ENCODE measurements around the gene CEP57L1. TPM values are rescaled to one million over a fixed set of nuclear protein-coding genes. Genes with fewer than 3 reads are reported as not detected.
"Not testable (repeated sequence)": the region's sequence is repeated elsewhere in the genome, so short reads cannot be mapped to it uniquely, and the experiment has no call there.

Gene CEP57L1
- total RNA-seq, 2 experiments from 2014 or later = 17.1 to 22.5 TPM

- peaks cover 2% of the 10 kb centered on the region for H3K9me3 Mint-ChIP-seq
- CTCF ChIA-PET = no interaction called here
- no peak overlapping the region for H3K27ac Mint-ChIP-seq
- H3K27me3 Mint-ChIP-seq = no peaks in the 10 kb centered on the region
- no peak for DNase-seq
- no peak overlapping the region for H3K4me3 Mint-ChIP-seq
- POLR2A ChIA-PET = no interaction called here
- peaks cover 15% of the 10 kb centered on the region for H3K36me3 Mint-ChIP-seq (ENCODE audit: low read depth)
- H3K4me1 Mint-ChIP-seq = peaks cover 3% of the 10 kb centered on the region
Measured at GRCh38 chr6:109130065-109130464, 34.8 kb downstream of the CEP57L1 start.

GRCh38 chr6:109135600-109135999, 40.3 kb downstream of the CEP57L1 start:
- CTCF ChIA-PET, H3K9me3 Mint-ChIP-seq, H3K4me3 Mint-ChIP-seq, H3K27me3 Mint-ChIP-seq, H3K27ac Mint-ChIP-seq, DNase-seq, H3K4me1 Mint-ChIP-seq, POLR2A ChIA-PET: not testable (repeated sequence)
- H3K36me3 Mint-ChIP-seq (ENCODE audit: low read depth) = peaks cover 12% of the 10 kb centered on the region

DNA sequence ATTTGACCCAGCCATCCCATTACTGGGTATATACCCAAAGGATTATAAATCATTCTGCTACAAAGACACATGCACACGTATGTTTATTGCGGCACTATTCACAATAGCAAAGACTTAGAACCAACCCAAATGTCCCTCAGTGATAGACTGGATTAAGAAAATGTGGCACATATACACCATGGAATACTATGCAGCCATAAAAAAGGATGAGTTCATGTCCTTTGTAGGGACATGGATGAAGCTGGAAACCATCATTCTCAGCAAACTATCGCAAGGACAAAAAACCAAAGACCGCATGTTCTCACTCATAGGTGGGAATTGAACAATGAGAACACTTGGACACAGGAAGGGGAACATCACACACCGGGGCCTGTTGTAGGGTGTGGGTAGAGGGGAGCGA, 40.7 kb downstream of the CEP57L1 start:
- H3K4me3 Mint-ChIP-seq, H3K27ac Mint-ChIP-seq, H3K4me1 Mint-ChIP-seq, POLR2A ChIA-PET, CTCF ChIA-PET, DNase-seq, H3K27me3 Mint-ChIP-seq, H3K9me3 Mint-ChIP-seq: not testable (repeated sequence)
- peaks cover 12% of the 10 kb centered on the region for H3K36me3 Mint-ChIP-seq (ENCODE audit: low read depth)

- H3K4me3 Mint-ChIP-seq, H3K9me3 Mint-ChIP-seq, POLR2A ChIA-PET, H3K4me1 Mint-ChIP-seq, DNase-seq, H3K27ac Mint-ChIP-seq, H3K27me3 Mint-ChIP-seq: not testable (repeated sequence)
- CTCF ChIA-PET = interaction anchor here (0.7 kb wide), 1 partner anchor 370 kb away, joined by 3 read pairs; no protein-coding TSS in a partner anchor
- peaks cover 12% of the 10 kb centered on the region for H3K36me3 Mint-ChIP-seq (ENCODE audit: low read depth)
Measured at GRCh38 chr6:109136530-109136929, 41.2 kb downstream of the CEP57L1 start.

DNA sequence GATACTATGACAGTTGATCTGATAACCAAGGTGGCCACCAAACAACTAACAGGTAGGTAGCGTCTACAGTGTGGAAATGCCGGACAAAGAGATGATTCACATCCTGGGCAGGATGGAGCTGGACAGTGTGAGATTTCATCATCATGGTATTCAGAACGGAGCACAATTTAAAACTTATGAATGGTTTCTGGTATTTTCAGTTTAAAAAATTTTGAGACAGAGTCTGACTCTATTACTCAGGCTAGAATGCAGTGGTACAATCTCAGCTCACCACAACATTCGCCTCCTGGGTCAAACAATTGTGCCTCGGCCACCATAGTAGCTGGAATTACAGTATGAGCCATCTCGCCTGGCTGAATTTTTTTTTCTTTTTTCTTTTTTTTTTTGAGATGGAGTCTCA, 43.8 kb downstream of the CEP57L1 start:
- no peaks in the 10 kb centered on the region for H3K9me3 Mint-ChIP-seq
- no peak for DNase-seq
- no peak overlapping the region for H3K27ac Mint-ChIP-seq
- ChIA-PET POLR2A (no interaction called here), CTCF (interaction anchor here (0.6 to 0.9 kb wide), 2 partner anchors 34 to 501 kb away, joined by 3 read pairs; no protein-coding TSS in a partner anchor)
- H3K27me3 Mint-ChIP-seq = no peaks in the 10 kb centered on the region
- H3K36me3 Mint-ChIP-seq (ENCODE audit: low read depth) = peaks cover 6% of the 10 kb centered on the region
- no peaks in the 10 kb centered on the region for H3K4me1 Mint-ChIP-seq
- H3K4me3 Mint-ChIP-seq = no peak overlapping the region

DNA sequence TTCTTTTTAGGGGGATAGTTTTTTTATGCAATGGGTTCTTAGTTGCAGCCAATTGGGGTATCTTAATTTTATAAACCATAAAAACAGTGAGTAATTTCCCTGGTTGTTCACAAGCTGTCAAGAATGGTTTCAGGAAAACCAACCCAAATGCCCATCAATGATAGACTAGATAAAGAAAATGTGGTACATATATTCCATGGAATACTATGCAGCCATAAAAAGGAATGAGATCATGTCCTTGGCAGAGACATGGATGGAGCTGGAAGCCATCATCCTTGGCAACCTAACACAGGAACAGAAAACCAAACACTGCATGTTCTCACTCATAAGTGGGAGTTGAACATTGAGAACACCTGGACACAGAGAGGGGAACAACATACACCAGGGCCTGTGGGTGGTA, 46.8 kb downstream of the CEP57L1 start:
- CTCF ChIA-PET = interaction anchor here (0.8 kb wide), 1 partner anchor 88 kb away, joined by 3 read pairs; no protein-coding TSS in a partner anchor
- DNase-seq; H3K27ac Mint-ChIP-seq; H3K36me3 Mint-ChIP-seq (ENCODE audit: low read depth); POLR2A ChIA-PET; H3K4me1 Mint-ChIP-seq; H3K9me3 Mint-ChIP-seq; H3K4me3 Mint-ChIP-seq; H3K27me3 Mint-ChIP-seq: not testable (repeated sequence)

GRCh38 chr6:109143191-109143590, 47.9 kb downstream of the CEP57L1 start:
- Mint-ChIP-seq H3K9me3 (peaks cover 2% of the 10 kb centered on the region), H3K4me1 (no peaks in the 10 kb centered on the region), H3K27me3 (no peaks in the 10 kb centered on the region), H3K4me3 (no peak overlapping the region), H3K36me3 (ENCODE audit: low read depth) (peaks cover 13% of the 10 kb centered on the region), H3K27ac (no peak overlapping the region)
- DNase-seq = no peak
- ChIA-PET CTCF (interaction anchor here (0.6 kb wide), 1 partner anchor 39 kb away, joined by 3 read pairs; no protein-coding TSS in a partner anchor), POLR2A (no interaction called here)

DNA sequence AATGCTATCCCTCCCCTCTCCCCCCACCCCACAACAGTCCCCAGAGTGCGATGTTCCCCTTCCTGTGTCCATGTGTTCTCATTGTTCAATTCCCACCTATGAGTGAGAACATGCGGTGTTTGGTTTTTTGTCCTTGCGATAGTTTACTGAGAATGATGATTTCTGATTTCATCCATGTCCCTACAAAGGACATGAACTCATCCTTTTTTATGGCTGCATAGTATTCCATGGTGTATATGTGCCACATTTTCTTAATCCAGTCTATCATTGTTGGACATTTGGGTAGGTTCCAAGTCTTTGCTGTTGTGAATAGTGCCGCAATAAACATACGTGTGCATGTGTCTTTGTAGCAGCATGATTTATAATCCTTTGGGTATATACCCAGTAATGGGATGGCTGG, 52.9 kb downstream of the CEP57L1 start:
- DNase-seq, H3K27ac Mint-ChIP-seq, H3K4me3 Mint-ChIP-seq, H3K27me3 Mint-ChIP-seq, POLR2A ChIA-PET, H3K4me1 Mint-ChIP-seq, H3K9me3 Mint-ChIP-seq, CTCF ChIA-PET: not testable (repeated sequence)
- H3K36me3 Mint-ChIP-seq (ENCODE audit: low read depth) = peaks cover 33% of the 10 kb centered on the region

GRCh38 chr6:109148716-109149115, 53.4 kb downstream of the CEP57L1 start:
- H3K4me3 Mint-ChIP-seq, H3K9me3 Mint-ChIP-seq, CTCF ChIA-PET, H3K4me1 Mint-ChIP-seq, H3K27me3 Mint-ChIP-seq, POLR2A ChIA-PET, DNase-seq, H3K27ac Mint-ChIP-seq: not testable (repeated sequence)
- H3K36me3 Mint-ChIP-seq (ENCODE audit: low read depth) = peaks cover 35% of the 10 kb centered on the region

DNA sequence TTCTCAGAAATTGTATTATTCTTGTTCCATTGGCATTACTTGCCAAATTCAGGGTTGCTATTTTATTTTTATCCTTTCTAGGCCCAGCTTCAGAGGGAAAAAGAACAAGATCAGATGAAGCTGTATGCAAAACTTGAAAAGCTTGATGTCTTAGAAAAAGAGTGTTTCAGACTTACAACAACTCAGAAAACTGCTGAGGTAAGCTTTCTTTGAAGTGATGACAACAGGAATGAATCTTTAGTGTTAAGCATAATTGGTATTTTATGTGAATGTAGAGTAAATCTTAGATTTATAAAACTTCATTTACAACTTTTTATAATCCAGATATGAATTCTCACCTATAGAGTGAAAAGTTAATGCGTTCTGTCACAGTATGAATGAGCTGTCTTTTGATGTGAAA, 58.4 kb downstream of the CEP57L1 start:
- Mint-ChIP-seq H3K9me3 (peaks cover 3% of the 10 kb centered on the region), H3K4me1 (no peaks in the 10 kb centered on the region), H3K27ac (no peak overlapping the region), H3K4me3 (no peak overlapping the region), H3K36me3 (ENCODE audit: low read depth) (peaks cover 39% of the 10 kb centered on the region), H3K27me3 (no peaks in the 10 kb centered on the region)
- no peak for DNase-seq
- CTCF ChIA-PET = interaction anchor here (1.3 kb wide), 1 partner anchor 10 kb away, joined by 3 read pairs; no protein-coding TSS in a partner anchor
- POLR2A ChIA-PET = no interaction called here

DNA sequence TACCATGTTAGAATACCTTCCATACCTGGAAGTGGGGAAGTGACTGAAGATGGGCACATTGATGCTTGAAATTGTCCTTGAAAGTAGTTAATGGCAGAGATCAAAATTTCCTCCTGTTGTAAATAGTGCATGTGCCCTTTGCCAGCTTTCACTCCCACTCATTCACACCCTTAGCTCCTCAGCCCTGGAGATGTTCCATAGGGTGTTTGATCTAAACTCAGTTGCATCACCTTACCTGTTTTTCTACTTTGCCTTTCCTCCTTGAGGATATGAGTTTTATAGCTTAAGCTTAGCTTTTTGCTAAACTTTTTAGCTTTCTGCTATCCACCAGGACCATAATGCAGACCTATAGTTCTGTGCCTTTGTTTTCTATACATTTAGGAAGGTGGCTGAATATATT, 69.0 kb downstream of the CEP57L1 start:
- Mint-ChIP-seq H3K4me3 (no peak overlapping the region), H3K36me3 (ENCODE audit: low read depth) (peaks cover 3% of the 10 kb centered on the region), H3K4me1 (peaks cover 10% of the 10 kb centered on the region), H3K27ac (no peak overlapping the region), H3K27me3 (no peaks in the 10 kb centered on the region), H3K9me3 (no peaks in the 10 kb centered on the region)
- DNase-seq = no peak
- CTCF ChIA-PET = interaction anchor here (0.7 kb wide), 1 partner anchor 10 kb away, joined by 3 read pairs; no protein-coding TSS in a partner anchor
- POLR2A ChIA-PET = no interaction called here

GRCh38 chr6:109165392-109165974, 70.2 kb downstream of the CEP57L1 start:
- H3K4me3 Mint-ChIP-seq = no peak overlapping the region
- H3K9me3 Mint-ChIP-seq = no peaks in the 10 kb centered on the region
- H3K4me1 Mint-ChIP-seq = peaks cover 10% of the 10 kb centered on the region
- H3K36me3 Mint-ChIP-seq (ENCODE audit: low read depth) = peaks cover 3% of the 10 kb centered on the region
- CTCF ChIA-PET = interaction anchor here (0.6 to 1.2 kb wide), 3 partner anchors 22 to 1225 kb away, joined by 3 to 6 read pairs (median 3); no protein-coding TSS in a partner anchor
- DNase-seq = no peak
- POLR2A ChIA-PET = interaction anchor here (0.6 kb wide), 1 partner anchor 1044 kb away, joined by 3 read pairs; no protein-coding TSS in a partner anchor
- no peak overlapping the region for H3K27ac Mint-ChIP-seq
- H3K27me3 Mint-ChIP-seq = no peaks in the 10 kb centered on the region

DNA sequence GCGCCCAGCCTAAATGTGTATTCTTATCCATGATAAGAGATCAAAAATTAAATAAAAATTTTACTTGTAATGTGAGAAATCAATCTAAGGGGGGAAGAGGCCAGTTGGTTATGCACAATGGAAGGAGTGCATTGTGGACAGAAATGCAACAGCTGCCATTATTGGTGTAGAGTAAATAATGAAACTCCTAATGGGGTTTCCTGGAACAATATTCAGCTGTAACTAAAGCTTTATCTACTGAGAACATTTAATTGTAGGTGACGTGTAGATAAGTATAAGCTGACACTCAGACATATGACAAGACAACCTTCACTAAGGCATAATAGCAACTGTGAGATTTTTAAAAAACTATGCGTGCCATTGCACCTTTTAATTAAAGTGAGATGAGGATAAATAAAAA, 71.4 kb downstream of the CEP57L1 start:
- Mint-ChIP-seq H3K36me3 (ENCODE audit: low read depth) (no peaks in the 10 kb centered on the region), H3K27me3 (peaks cover 2% of the 10 kb centered on the region), H3K4me3 (no peak overlapping the region), H3K4me1 (peaks cover 10% of the 10 kb centered on the region), H3K9me3 (no peaks in the 10 kb centered on the region), H3K27ac (no peak overlapping the region)
- DNase-seq = no peak
- POLR2A ChIA-PET = no interaction called here
- CTCF ChIA-PET = interaction anchor here (1.2 kb wide), 1 partner anchor 21 kb away, joined by 3 read pairs; no protein-coding TSS in a partner anchor

DNA sequence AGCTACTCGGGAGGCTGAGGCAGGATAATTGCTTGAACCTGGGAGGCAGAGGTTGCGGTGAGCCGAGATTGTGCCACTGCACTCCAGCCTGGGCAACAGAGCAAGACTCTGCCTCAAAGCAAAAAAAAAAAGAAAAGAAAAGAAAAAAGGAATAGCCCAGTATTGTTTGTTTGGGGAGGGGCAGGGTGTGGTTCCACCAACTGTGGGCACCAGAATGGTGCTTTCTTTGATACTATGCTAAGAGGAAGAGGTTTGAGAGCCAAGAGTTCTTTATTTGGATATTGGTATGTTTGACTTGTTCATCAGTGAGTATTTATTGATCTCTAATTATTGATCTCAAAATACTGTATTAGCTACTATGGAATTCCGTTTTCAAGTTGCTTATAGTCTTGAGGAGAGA, 72.3 kb downstream of the CEP57L1 start:
- Mint-ChIP-seq H3K27ac (no peak overlapping the region), H3K4me3 (no peak overlapping the region), H3K9me3 (no peaks in the 10 kb centered on the region), H3K27me3 (peaks cover 2% of the 10 kb centered on the region), H3K36me3 (ENCODE audit: low read depth) (no peaks in the 10 kb centered on the region), H3K4me1 (peaks cover 10% of the 10 kb centered on the region)
- DNase-seq = no peak
- ChIA-PET CTCF (no interaction called here), POLR2A (no interaction called here)

All from activated CD4-positive, alpha-beta T cell treated with anti-CD3 and anti-CD28 coated beads, Interleukin-2, amount 10 ng/mL, durations not matched to agents 7 days and 5 days (primary cell).